GM03348 (cell line): Measurements from ENCODE around the gene YES1.
"Not testable (repeated sequence)": the region's sequence is repeated elsewhere in the genome, so short reads cannot be mapped to it uniquely, and the experiment has no call there.

Experiments
- DNase-seq: peaks from one replicate; pipeline ENCODE4 v3.0.0; 2012; ENCODE audit warnings: low spot score

YES1 gene

GRCh38 chr18:683531-683930, 128.5 kb downstream of the YES1 start:
- no peak for DNase-seq

DNA sequence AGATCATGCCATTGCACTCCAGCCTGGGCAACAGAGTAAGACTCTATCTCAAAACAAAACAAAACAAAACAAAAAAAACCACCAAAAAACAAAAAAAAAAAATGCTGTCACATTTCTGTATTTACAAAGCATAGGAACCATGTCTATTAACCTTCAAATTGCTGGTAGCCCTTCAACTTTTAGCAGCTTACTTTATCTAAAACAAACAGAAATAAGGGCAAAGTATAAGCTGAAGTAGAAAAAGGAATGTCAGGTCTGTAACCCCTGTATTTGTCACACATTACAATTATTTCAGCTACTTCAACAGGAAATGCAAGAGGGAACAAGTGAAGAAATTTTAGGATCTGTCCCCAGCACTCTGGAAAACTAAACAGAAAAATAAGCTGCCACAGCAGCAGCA, 129.2 kb downstream of the YES1 start:
- DNase-seq: no peak

- DNase-seq: not testable (repeated sequence)
These were observed 129.6 kb downstream of the YES1 start for GRCh38 chr18:682416-682815.

DNA sequence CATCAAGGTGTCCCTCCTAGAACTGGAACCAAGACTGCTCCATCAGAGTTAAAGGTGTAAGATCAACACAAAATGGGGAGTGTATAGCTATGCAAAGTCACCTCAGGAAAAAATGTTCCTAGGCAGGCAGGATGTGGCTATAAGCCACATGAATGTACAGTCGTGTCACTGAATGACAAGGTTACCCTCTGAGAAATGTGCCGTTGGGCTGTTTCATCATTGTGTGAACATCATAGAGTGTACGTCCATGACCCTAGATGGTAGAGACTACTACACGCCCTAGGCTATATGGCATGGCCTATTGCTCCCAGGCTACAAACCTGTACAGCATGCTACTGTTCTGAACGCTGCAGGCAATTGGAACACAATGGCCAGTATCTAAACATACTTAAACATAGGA, 130.1 kb downstream of the YES1 start:
- DNase-seq: no peak

- no peak for DNase-seq
These were observed 131.7 kb downstream of the YES1 start for GRCh38 chr18:680392-680791.

DNA sequence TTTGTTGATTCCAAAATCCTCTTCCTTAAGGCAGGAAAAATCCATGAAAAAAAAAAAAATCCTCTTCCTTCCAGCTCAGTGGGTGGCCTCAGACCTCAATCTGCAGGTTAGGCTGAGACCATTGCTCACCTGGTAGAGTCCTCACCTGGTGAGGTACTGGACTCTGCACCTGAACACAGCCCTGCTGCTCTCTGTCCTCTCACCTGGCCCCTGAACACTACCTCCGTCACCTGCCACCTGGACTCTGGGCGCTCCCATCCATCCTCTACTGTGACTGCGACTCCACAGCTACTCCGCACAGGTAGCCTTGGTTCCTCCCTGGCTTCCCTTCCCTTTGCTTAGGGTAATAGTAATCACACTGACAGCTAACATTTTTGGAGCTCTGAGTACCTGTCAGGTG, 132.5 kb downstream of the YES1 start:
- DNase-seq: no peak

DNA sequence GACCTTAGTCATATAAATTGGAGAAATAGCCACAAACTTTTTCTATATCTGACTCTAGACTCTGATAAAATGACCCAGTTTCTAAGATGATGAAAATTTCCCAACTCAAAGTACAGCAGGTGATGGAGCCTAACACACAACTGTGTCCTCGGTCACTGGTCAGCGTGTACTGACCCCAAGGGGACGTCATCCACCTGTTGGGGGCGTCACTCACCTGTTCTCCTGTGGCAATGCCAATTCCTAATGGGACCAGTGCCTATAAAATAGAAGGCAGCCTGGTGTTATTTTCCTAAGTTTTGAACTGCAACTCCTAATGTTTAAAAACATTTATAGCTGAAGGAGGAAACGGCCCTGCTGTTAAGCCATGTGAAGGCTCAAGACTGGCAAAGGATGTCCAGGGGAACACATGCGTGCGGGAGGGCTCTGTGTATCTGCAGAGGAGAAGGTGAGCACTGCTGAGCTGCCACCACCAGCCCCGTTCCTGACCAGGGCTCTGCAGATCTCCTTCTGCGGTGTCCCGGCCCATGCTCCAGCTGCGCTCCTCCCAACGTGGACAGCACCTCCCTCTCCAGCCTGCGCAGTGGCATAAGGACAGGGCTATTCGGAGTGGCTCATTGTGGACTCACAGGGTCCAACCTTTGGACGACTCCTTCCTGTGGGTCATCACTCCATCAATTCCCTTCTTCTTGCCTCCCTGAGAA, 133.4 kb downstream of the YES1 start:
- DNase-seq: no peak

DNA sequence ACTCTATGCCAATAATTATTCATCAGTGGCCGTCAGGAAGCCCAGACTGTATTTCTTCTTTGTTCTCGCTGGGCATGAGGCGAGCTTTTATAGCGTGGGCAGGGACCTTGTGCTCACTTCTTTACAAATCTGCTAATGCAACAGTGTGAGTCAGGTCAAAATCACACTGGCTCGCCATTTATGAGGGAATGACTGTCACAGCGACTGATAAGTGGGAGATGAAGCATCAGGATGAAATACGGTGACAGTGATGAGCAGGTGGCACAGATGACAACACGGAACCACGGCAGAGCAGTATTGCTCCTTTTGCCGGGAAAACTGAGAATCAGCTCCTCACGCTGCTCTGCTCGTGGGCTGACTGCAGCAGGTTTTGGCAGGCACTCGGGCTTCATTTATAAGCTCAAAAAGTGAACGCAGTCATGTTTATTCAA, 134.1 kb downstream of the YES1 start:
- no peak for DNase-seq

- no peak for DNase-seq
These were observed 134.9 kb downstream of the YES1 start for GRCh38 chr18:677145-677544.

- DNase-seq: no peak
These were observed 135.3 kb downstream of the YES1 start for GRCh38 chr18:676736-677135.

DNA sequence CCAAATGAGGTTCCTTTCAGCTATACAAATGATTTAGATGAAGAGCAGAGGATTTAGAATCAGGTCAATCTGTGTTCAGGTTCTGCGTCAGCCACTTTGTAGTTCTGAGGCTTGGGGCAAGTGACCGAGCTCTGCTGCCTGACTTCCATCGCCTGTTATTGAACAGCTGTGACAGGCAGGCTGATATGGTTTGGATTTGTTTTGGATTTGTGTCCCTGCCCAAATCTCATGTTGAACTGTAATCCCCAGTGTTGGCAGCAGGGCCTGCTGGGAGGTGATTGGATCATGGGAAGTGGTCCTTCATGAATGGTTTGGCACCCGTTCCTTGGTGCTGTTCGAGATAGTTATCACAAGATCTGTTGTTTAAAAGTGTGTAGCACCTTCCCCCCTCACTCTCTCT, 136.0 kb downstream of the YES1 start:
- no peak for DNase-seq

DNA sequence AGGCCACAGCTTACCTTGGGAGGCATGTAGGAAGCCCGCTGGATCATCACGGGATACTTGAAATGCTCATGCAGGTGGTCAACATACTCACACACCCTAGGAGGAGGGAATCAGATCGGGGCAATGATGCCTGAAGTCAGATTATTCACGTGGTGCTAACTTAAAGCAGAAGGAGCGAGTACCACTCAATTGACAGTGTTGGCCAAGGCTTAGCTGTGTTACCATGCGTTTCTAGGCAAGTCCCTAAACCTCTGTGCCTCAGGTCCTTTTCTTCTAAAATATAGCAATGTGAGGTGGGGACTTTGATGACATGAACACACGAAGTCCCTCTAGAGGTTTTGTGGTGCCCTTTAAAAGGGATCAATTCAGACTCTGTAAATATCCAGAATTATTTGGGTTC, 136.7 kb downstream of the YES1 start:
- no peak for DNase-seq

DNA sequence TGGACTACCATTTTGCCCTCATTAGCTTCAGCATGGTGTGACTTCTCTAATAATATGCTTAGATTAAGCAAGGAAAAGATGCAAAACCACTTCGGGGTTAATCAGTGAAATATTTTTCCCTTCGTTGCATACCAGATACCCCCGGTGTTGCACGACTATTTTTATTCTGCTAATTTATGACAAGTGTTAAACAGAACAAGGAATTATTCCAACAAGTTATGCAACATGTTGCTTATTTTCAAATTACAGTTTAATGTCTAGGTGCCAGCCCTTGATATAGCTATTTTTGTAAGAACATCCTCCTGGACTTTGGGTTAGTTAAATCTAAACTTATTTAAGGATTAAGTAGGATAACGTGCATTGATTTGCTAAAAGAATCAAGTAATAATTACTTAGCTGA, 138.3 kb downstream of the YES1 start:
- no peak for DNase-seq

DNA sequence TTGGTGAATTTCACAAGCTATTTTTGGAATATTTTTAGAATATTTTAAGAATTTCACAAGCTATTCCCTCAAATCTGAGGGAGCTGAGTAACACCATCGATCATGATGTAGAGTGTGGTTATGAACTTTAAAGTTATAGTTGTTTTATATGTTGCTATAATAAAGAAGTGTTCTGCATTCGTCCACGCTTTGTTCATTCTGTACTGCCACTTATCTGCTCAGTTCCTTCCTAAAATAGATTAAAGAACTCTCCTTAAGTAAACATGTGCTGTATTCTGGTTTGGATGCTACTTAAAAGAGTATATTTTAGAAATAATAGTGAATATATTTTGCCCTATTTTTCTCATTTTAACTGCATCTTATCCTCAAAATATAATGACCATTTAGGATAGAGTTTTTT, 138.7 kb downstream of the YES1 start:
- DNase-seq: no peak
